Skeletal muscle tissue (tissue), 4 donors: Measurements from ENCODE around the gene RAP1GAP2. TPM values are rescaled to one million over a fixed set of nuclear protein-coding genes. Genes with fewer than 3 reads are reported as not detected.
A peak's percentile ranks its signal among the peaks of the same experiment; 100 is the strongest.

Source experiments
- H3K27ac ChIP-seq: one replicate; pipeline ENCODE4 v1.7.0; 2013; ENCODE audit warnings: mild to moderate bottlenecking, low read depth, low read length, inconsistent platforms
- H3K27me3 ChIP-seq, 3 donors: one replicate each; pipeline ENCODE4 v1.7.0; 2013; ENCODE audit warnings: low read length in 3 of 3; ENCODE audit not compliant: control insufficient read depth in 3 of 3, insufficient read depth in 3 of 3
- H3K36me3 ChIP-seq, 3 donors: one replicate each; pipeline ENCODE4 v1.7.0; 2013; ENCODE audit warnings: low read length in 3 of 3; ENCODE audit not compliant: control insufficient read depth in 3 of 3, insufficient read depth in 3 of 3
- H3K4me1 ChIP-seq, 3 donors: one replicate each; pipeline ENCODE4 v1.7.0; 2013; ENCODE audit warnings: low read length in 3 of 3, mild to moderate bottlenecking in 3 of 3; ENCODE audit not compliant: control insufficient read depth in 3 of 3, insufficient read depth in 3 of 3
- H3K4me3 ChIP-seq, 3 donors: one replicate each; pipeline ENCODE4 v1.7.0; 2013; ENCODE audit warnings: low read length in 3 of 3
- H3K9ac ChIP-seq, 3 donors: one replicate each; pipeline ENCODE4 v1.7.0; 2013; ENCODE audit warnings: low read length in 3 of 3, mild to moderate bottlenecking in 3 of 3, moderate library complexity in 2 of 3, low read depth in 1 of 3
- H3K9me3 ChIP-seq, 3 donors: one replicate each; pipeline ENCODE4 v1.7.0; 2013; ENCODE audit warnings: low read length in 3 of 3; ENCODE audit not compliant: control insufficient read depth in 3 of 3
- total RNA-seq: library from RNA; depleted of rRNA; stranded (reverse); fragments of >200 nt; gene quantifications from one replicate; pipeline ENCODE4 v1.2.3, GENCODE V29; 2014
- donor health status: Osteomylitis.

The RAP1GAP2 gene
- total RNA-seq, 1 donor from 2014 or later = 2.1 TPM

GRCh38 chr17:2855063-2855600 lies 58.9 kb downstream of the RAP1GAP2 start:
- Histone ChIP-seq H3K9me3 (no peaks in the 10 kb centered on the region), H3K4me3 (no peak overlapping the region), H3K36me3 (no peaks in the 10 kb centered on the region), H3K27me3 (peaks cover 20 to 42% (median 38%) of the 10 kb centered on the region in 3 donors), H3K9ac (no peak overlapping the region), H3K4me1 (peaks cover 9 to 12% (median 10%) of the 10 kb centered on the region in 3 donors), H3K27ac (no peak overlapping the region)

GRCh38 chr17:2856727-2857126 lies 60.5 kb downstream of the RAP1GAP2 start:
- Histone ChIP-seq H3K9ac (no peak overlapping the region), H3K4me3 (no peak overlapping the region), H3K27ac (no peak overlapping the region), H3K27me3 (peaks cover 22 to 37% (median 34%) of the 10 kb centered on the region in 3 donors), H3K36me3 (no peaks in the 10 kb centered on the region), H3K9me3 (no peaks in the 10 kb centered on the region), H3K4me1 (peaks cover 9 to 12% (median 10%) of the 10 kb centered on the region in 3 donors)

- Histone ChIP-seq H3K9me3 (no peaks in the 10 kb centered on the region), H3K36me3 (no peaks in the 10 kb centered on the region), H3K9ac (no peak overlapping the region), H3K4me1 (no peaks in the 10 kb centered on the region), H3K27me3 (peaks cover 20 to 26% (median 26%) of the 10 kb centered on the region in 3 donors), H3K4me3 (no peak overlapping the region), H3K27ac (no peak overlapping the region)
Observed at GRCh38 chr17:2860045-2860444, 63.8 kb downstream of the RAP1GAP2 start.

- Histone ChIP-seq H3K36me3 (no peaks in the 10 kb centered on the region), H3K9me3 (no peaks in the 10 kb centered on the region), H3K4me1 (no peaks in the 10 kb centered on the region), H3K27me3 (peaks cover 19 to 21% (median 20%) of the 10 kb centered on the region in 3 donors), H3K4me3 (no peak overlapping the region), H3K27ac (no peak overlapping the region), H3K9ac (no peak overlapping the region)
Observed at GRCh38 chr17:2860883-2861282, 64.6 kb downstream of the RAP1GAP2 start.

- Histone ChIP-seq H3K4me3 (no peak overlapping the region), H3K27me3 (peaks cover 6 to 12% (median 7%) of the 10 kb centered on the region in 3 donors), H3K9me3 (no peaks in the 10 kb centered on the region), H3K4me1 (no peaks in the 10 kb centered on the region), H3K36me3 (no peaks in the 10 kb centered on the region), H3K9ac (no peak overlapping the region), H3K27ac (no peak overlapping the region)
Observed at GRCh38 chr17:2862197-2862596, 66.0 kb downstream of the RAP1GAP2 start.

GRCh38 chr17:2863204-2863603 lies 67.0 kb downstream of the RAP1GAP2 start:
- Histone ChIP-seq H3K36me3 (no peaks in the 10 kb centered on the region), H3K27me3 (peaks cover 2 to 12% (median 6%) of the 10 kb centered on the region in 3 donors), H3K4me1 (no peaks in the 10 kb centered on the region), H3K9ac (no peak overlapping the region), H3K9me3 (no peaks in the 10 kb centered on the region), H3K4me3 (no peak overlapping the region), H3K27ac (no peak overlapping the region)

GRCh38 chr17:2865228-2865627 lies 69.0 kb downstream of the RAP1GAP2 start:
- no peak overlapping the region for H3K9ac ChIP-seq
- H3K27ac ChIP-seq = no peak overlapping the region
- no peaks in the 10 kb centered on the region for H3K36me3 ChIP-seq
- H3K4me1 ChIP-seq = no peaks in the 10 kb centered on the region
- H3K27me3 ChIP-seq = peaks cover 2 to 17% (median 9%) of the 10 kb centered on the region in 3 donors
- no peaks in the 10 kb centered on the region for H3K9me3 ChIP-seq
- no peak overlapping the region for H3K4me3 ChIP-seq

- Histone ChIP-seq H3K27me3 (peaks cover 9 to 17% (median 10%) of the 10 kb centered on the region in 3 donors), H3K9ac (peak overlapping the region in 1 of 3 donors; percentile 43), H3K27ac (no peak overlapping the region), H3K9me3 (no peaks in the 10 kb centered on the region), H3K4me1 (no peaks in the 10 kb centered on the region), H3K4me3 (no peak overlapping the region), H3K36me3 (no peaks in the 10 kb centered on the region)
Observed at GRCh38 chr17:2867441-2868424, 71.5 kb downstream of the RAP1GAP2 start.

GRCh38 chr17:2869604-2870003 lies 73.4 kb downstream of the RAP1GAP2 start:
- Histone ChIP-seq H3K4me1 (no peaks in the 10 kb centered on the region), H3K36me3 (no peaks in the 10 kb centered on the region), H3K27me3 (peaks cover 3 to 9% (median 8%) of the 10 kb centered on the region in 3 donors), H3K9ac (no peak overlapping the region), H3K9me3 (no peaks in the 10 kb centered on the region), H3K27ac (no peak overlapping the region), H3K4me3 (no peak overlapping the region)

- peaks cover 3 to 8% (median 7%) of the 10 kb centered on the region in 3 donors for H3K27me3 ChIP-seq
- H3K36me3 ChIP-seq = no peaks in the 10 kb centered on the region
- H3K27ac ChIP-seq = no peak overlapping the region
- no peak overlapping the region for H3K4me3 ChIP-seq
- no peaks in the 10 kb centered on the region for H3K4me1 ChIP-seq
- H3K9ac ChIP-seq = no peak overlapping the region
- no peaks in the 10 kb centered on the region for H3K9me3 ChIP-seq
Observed at GRCh38 chr17:2871205-2871604, 75.0 kb downstream of the RAP1GAP2 start.
